Type B pancreatic cell (in vitro differentiated cells): ENCODE data around the gene RNF38. TPM values are rescaled to one million over a fixed set of nuclear protein-coding genes. Genes with fewer than 3 reads are reported as not detected.

Experiments used
- DNase-seq: peaks from one replicate; pipeline ENCODE4 v3.0.0; 2021; ENCODE audit warnings: mixed read lengths; ENCODE audit not compliant: unreplicated experiment; ENCODE audit errors: extremely low spot score
- H3K27ac Mint-ChIP-seq: 2 replicates; pipeline ENCODE4 v1.8.0; 2021; ENCODE audit warnings: mild to moderate bottlenecking, mixed read lengths
- H3K27me3 Mint-ChIP-seq: 2 replicates; pipeline ENCODE4 v1.8.0; 2021; ENCODE audit warnings: mixed read lengths
- H3K36me3 Mint-ChIP-seq: 2 replicates; pipeline ENCODE4 v1.8.0; 2021; ENCODE audit warnings: mixed read lengths
- H3K4me1 Mint-ChIP-seq: one replicate; pipeline ENCODE4 v1.8.0; 2021; ENCODE audit warnings: mixed read lengths; ENCODE audit not compliant: unreplicated experiment
- H3K4me3 Mint-ChIP-seq: 2 replicates; pipeline ENCODE4 v1.8.0; 2021; ENCODE audit warnings: mild to moderate bottlenecking, mixed read lengths
- H3K9me3 Mint-ChIP-seq: 2 replicates; pipeline ENCODE4 v1.8.0; 2021; ENCODE audit warnings: mixed read lengths
- CTCF ChIP-seq: fragments of 200-600 bp; sonication (generic); conservative IDR thresholded peaks from 2 replicates; pipeline ENCODE4 v1.5.0; 2021; ENCODE audit warnings: antibody characterized with exemption, mild to moderate bottlenecking
- total RNA-seq: library from RNA; stranded (reverse); gene quantifications from 2 replicates; pipeline ENCODE4 v1.2.1, GENCODE V29; 2021; ENCODE audit warnings: low replicate concordance

RNF38 gene
- total RNA-seq, 1 donor from 2014 or later: 39.9 TPM

- Mint-ChIP-seq H3K27me3 (no peaks in the 10 kb centered on the region), H3K9me3 (no peaks in the 10 kb centered on the region), H3K4me1 (peaks cover 13% of the 10 kb centered on the region), H3K27ac (peak overlapping the region; percentile 5), H3K36me3 (peaks cover 12% of the 10 kb centered on the region), H3K4me3 (no peak overlapping the region)
- TF ChIP-seq CTCF: no peak
- DNase-seq: no peak
Measured at GRCh38 chr9:36433386-36433785, 33.3 kb upstream of the RNF38 start.

- no peak overlapping the region for H3K4me3 Mint-ChIP-seq
- DNase-seq: no peak
- H3K4me1 Mint-ChIP-seq: peaks cover 7% of the 10 kb centered on the region
- peaks cover 17% of the 10 kb centered on the region for H3K36me3 Mint-ChIP-seq
- H3K27ac Mint-ChIP-seq: no peak overlapping the region
- TF ChIP-seq CTCF: no peak
- no peaks in the 10 kb centered on the region for H3K27me3 Mint-ChIP-seq
- no peaks in the 10 kb centered on the region for H3K9me3 Mint-ChIP-seq
Measured at GRCh38 chr9:36431078-36431477, 31.0 kb upstream of the RNF38 start.

- no peak for TF ChIP-seq CTCF
- Mint-ChIP-seq H3K4me3 (no peak overlapping the region), H3K4me1 (peaks cover 17% of the 10 kb centered on the region), H3K9me3 (no peaks in the 10 kb centered on the region), H3K36me3 (peaks cover 30% of the 10 kb centered on the region), H3K27ac (no peak overlapping the region), H3K27me3 (no peaks in the 10 kb centered on the region)
- no peak for DNase-seq
Measured at GRCh38 chr9:36426945-36427344, 26.9 kb upstream of the RNF38 start.

- Mint-ChIP-seq H3K4me3 (no peak overlapping the region), H3K27me3 (no peaks in the 10 kb centered on the region), H3K27ac (no peak overlapping the region), H3K36me3 (peaks cover 30% of the 10 kb centered on the region), H3K9me3 (no peaks in the 10 kb centered on the region), H3K4me1 (peaks cover 17% of the 10 kb centered on the region)
- no peak for TF ChIP-seq CTCF
- no peak for DNase-seq
Measured at GRCh38 chr9:36426348-36426747, 26.3 kb upstream of the RNF38 start.

GRCh38 chr9:36424289-36425055, 24.4 kb upstream of the RNF38 start:
- Mint-ChIP-seq H3K36me3 (peaks cover 22% of the 10 kb centered on the region), H3K27ac (peak overlapping the region; percentile 42)
- no peak for DNase-seq

More at GRCh38 chr9:36424289-36425055, 24.4 kb upstream of the RNF38 start:
- H3K9me3 Mint-ChIP-seq: no peaks in the 10 kb centered on the region
- H3K4me3 Mint-ChIP-seq: no peak overlapping the region
- H3K27me3 Mint-ChIP-seq: no peaks in the 10 kb centered on the region
- H3K4me1 Mint-ChIP-seq: peaks cover 20% of the 10 kb centered on the region
- TF ChIP-seq CTCF: no peak
